Peyer's patch (tissue), 4 donors: Measurements from ENCODE around the gene GBP6.

Source experiments
- POLR2A ChIP-seq, 2 donors: fragments of 450-650 bp; IDR thresholded peaks; one replicate each; pipeline ENCODE4 v1.5.1; 2017; ENCODE audit warnings: antibody characterized with exemption in 2 of 2, mild to moderate bottlenecking in 2 of 2, moderate library complexity in 2 of 2
- TF ChIP-seq, protein P1 (sequence below), 6 experiments: fragments of 450-650 bp in 4 of 6; fragments of 200-600 bp in 2 of 6; sonication (generic) in 1 of 6; IDR thresholded peaks; one replicate each; pipeline ENCODE4 v1.5.1; 2017 to 2019; ENCODE audit warnings: antibody characterized with exemption in 6 of 6, mild to moderate bottlenecking in 3 of 6, moderate library complexity in 1 of 6

DNA sequence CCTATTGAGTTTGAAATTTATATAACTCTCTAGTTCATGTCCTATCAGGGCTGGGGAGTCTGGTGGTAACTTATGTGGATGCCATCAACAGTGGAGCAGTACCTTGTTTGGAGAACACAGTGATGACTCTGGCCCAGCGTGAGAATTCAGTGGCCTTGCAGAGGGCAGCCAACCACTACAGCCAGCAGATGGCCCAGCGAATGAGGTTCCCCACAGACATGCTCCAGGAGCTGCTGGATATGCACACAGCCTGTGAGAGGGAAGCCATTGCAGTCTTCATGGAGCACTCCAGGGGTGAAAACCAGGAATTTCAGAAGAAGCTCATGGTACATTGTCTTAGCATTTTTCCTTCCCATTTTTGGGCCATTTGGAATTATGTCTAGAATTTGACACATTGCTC, 32.0 kb upstream of the GBP6 start:
- TF ChIP-seq, protein P1, sequence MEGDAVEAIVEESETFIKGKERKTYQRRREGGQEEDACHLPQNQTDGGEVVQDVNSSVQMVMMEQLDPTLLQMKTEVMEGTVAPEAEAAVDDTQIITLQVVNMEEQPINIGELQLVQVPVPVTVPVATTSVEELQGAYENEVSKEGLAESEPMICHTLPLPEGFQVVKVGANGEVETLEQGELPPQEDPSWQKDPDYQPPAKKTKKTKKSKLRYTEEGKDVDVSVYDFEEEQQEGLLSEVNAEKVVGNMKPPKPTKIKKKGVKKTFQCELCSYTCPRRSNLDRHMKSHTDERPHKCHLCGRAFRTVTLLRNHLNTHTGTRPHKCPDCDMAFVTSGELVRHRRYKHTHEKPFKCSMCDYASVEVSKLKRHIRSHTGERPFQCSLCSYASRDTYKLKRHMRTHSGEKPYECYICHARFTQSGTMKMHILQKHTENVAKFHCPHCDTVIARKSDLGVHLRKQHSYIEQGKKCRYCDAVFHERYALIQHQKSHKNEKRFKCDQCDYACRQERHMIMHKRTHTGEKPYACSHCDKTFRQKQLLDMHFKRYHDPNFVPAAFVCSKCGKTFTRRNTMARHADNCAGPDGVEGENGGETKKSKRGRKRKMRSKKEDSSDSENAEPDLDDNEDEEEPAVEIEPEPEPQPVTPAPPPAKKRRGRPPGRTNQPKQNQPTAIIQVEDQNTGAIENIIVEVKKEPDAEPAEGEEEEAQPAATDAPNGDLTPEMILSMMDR (IDR thresholded peaks at IDR 0.05), result no peak
- TF ChIP-seq POLR2A (IDR thresholded peaks at IDR 0.05), result no peak
